Vagina (tissue), 2 donors: ENCODE data around the gene ISYNA1.

Experiments used
- POLR2A ChIP-seq, 2 donors: fragments of 450-650 bp; IDR thresholded peaks; one replicate each; pipeline ENCODE4 v1.6.1; 2017; ENCODE audit warnings: antibody characterized with exemption in 2 of 2, mild to moderate bottlenecking in 2 of 2, moderate library complexity in 2 of 2
- POLR2AphosphoS5 ChIP-seq, 2 donors: sonication (generic); formaldehyde crosslinking; IDR thresholded peaks; one replicate each; pipeline ENCODE4 v1.9.0; 2017; ENCODE audit warnings: antibody characterized with exemption in 2 of 2, mild to moderate bottlenecking in 2 of 2, low read depth in 1 of 2; ENCODE audit not compliant: insufficient read depth in 1 of 2
- TF ChIP-seq, protein P1 (sequence below), 3 experiments: fragments of 450-650 bp in 2 of 3; fragments of 200-600 bp in 1 of 3; sonication (generic) in 1 of 3; IDR thresholded peaks; one replicate each; pipeline ENCODE4 v1.5.1; 2017 to 2019; ENCODE audit warnings: antibody characterized with exemption in 3 of 3, mild to moderate bottlenecking in 2 of 3, moderate library complexity in 2 of 3

DNA sequence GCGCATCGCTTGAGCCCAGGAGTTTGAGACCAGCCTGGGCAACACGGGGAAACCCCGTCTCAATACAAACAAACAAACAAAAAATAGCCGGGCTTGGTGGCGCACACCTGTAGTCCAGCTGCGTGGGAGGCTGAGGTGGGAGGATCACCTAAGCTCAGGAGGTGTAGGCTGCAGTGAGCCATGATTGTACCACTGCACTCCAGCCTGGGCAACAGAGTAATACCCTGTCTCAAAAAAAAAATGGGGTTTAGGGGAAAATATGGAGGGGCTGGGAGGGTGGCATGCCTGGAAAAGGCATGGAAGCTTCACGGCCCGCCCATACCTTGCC, 1.9 kb upstream of the ISYNA1 start:
- TF ChIP-seq, protein P1, sequence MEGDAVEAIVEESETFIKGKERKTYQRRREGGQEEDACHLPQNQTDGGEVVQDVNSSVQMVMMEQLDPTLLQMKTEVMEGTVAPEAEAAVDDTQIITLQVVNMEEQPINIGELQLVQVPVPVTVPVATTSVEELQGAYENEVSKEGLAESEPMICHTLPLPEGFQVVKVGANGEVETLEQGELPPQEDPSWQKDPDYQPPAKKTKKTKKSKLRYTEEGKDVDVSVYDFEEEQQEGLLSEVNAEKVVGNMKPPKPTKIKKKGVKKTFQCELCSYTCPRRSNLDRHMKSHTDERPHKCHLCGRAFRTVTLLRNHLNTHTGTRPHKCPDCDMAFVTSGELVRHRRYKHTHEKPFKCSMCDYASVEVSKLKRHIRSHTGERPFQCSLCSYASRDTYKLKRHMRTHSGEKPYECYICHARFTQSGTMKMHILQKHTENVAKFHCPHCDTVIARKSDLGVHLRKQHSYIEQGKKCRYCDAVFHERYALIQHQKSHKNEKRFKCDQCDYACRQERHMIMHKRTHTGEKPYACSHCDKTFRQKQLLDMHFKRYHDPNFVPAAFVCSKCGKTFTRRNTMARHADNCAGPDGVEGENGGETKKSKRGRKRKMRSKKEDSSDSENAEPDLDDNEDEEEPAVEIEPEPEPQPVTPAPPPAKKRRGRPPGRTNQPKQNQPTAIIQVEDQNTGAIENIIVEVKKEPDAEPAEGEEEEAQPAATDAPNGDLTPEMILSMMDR (IDR thresholded peaks at IDR 0.05), result no peak
- TF ChIP-seq POLR2A (IDR thresholded peaks at IDR 0.05) (no peak), POLR2AphosphoS5 (IDR thresholded peaks at IDR 0.05; ENCODE audit: insufficient read depth in 1 of 2, low read depth in 1 of 2) (no peak)
